ENCODE data around the gene GALNT17.

GALNT17 gene

GRCh38 chr7:71645836-71646235, 513.9 kb downstream of the GALNT17 start:
- DNase-seq = no peak

- DNase-seq = no peak
These were observed 517.9 kb downstream of the GALNT17 start for GRCh38 chr7:71649812-71650211.

- DNase-seq = no peak
These were observed 518.9 kb downstream of the GALNT17 start for GRCh38 chr7:71650653-71651337.

- DNase-seq = no peak
These were observed 520.6 kb downstream of the GALNT17 start for GRCh38 chr7:71652510-71652909.

- no peak for DNase-seq
These were observed 525.4 kb downstream of the GALNT17 start for GRCh38 chr7:71657386-71657785.

GRCh38 chr7:71659622-71660021, 527.7 kb downstream of the GALNT17 start:
- DNase-seq = no peak

GRCh38 chr7:71661671-71662224, 529.8 kb downstream of the GALNT17 start:
- DNase-seq = no peak

DNA sequence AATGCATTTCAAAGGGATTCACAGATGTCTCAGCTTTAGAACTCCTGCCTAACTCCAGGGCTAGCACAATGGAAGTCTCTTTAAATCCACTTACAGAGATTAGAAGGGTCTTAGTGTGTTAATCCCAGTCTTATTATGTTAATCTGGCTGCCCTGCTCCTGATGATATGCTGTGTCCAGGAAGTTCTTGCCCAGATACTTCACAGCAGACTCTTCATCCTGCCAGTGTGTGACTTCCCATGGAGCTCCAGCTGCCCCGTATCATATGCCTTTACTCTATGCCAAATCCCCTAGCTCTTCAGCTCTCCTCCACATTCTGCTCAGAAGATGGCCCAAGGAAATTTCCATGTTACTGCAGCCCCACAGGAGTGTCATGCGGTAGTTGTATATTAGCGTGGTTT, 533.8 kb downstream of the GALNT17 start:
- DNase-seq = no peak

- DNase-seq = no peak
These were observed 536.6 kb downstream of the GALNT17 start for GRCh38 chr7:71668572-71668971.

DNA sequence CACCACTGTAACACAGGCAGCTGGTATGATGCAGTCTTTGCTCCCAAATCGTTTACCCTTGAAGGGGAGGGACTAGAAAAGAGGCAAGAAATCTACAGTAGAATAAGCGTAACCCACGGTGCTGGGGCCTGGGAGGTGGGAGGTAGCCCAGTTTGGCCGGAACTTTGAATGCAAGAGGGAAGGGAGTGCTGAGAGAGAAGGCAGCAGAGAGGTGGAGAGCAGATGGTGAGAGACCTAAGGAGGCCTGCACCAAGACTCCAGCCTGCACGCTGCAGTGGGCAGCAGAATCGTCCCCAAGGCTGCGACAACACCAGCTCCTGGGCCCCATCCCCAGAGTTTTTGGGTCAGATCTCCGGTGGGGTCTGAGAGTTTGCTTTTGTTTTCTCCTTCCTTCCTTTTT, 547.5 kb downstream of the GALNT17 start:
- no peak for DNase-seq

DNA sequence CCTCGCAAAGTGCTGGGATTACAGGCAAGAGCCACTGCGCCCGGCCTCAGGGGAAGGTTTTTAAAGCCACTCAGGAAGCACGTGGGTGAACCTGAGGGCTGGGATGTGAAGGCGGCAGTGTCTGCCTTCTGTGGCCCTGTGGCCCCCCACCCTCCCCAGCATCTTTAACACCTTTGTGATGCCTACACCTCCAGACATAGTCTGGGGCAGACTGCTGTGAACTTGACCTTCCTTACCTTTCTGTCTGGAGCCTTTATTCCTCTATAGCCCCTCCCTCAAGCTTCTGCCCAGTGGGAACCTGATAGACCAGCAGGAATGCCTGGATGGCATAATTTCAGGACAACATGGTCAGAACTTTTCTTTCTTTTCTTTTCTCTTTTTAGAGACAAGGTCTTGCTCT, 550.2 kb downstream of the GALNT17 start:
- DNase-seq = no peak

- DNase-seq = no peak
These were observed 551.2 kb downstream of the GALNT17 start for GRCh38 chr7:71682841-71683781.

GRCh38 chr7:71687286-71687685, 555.3 kb downstream of the GALNT17 start:
- DNase-seq = no peak

GRCh38 chr7:71687831-71688599, 556.1 kb downstream of the GALNT17 start:
- DNase-seq = no peak

GRCh38 chr7:71691538-71691937, 559.6 kb downstream of the GALNT17 start:
- DNase-seq = no peak

DNA sequence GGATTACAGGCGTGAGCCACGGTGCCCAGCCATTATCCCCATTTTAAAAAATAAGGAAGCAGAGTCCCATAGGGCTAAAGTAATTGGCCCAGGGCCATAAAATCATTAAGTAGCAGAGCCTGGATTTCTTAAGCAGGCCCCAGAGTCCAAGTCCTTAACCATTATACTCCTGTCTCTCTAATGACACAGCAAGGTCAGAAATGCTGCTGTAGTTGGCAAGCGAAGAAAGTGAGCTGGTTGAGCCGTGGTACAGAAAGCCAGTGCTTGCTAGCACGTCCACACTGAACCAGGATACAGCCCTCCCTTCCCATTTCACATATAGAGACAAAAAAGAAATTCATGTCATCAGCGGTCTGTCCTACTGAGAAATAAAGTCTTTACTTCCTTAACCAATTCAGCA, 562.7 kb downstream of the GALNT17 start:
- no peak for DNase-seq

- no peak for DNase-seq
These were observed 563.2 kb downstream of the GALNT17 start for GRCh38 chr7:71695186-71695585.

- no peak for DNase-seq
These were observed 564.6 kb downstream of the GALNT17 start for GRCh38 chr7:71696511-71696910.

- DNase-seq = no peak
These were observed 565.5 kb downstream of the GALNT17 start for GRCh38 chr7:71697400-71697799.

- no peak for DNase-seq
These were observed 573.3 kb downstream of the GALNT17 start for GRCh38 chr7:71705217-71705616.

DNA sequence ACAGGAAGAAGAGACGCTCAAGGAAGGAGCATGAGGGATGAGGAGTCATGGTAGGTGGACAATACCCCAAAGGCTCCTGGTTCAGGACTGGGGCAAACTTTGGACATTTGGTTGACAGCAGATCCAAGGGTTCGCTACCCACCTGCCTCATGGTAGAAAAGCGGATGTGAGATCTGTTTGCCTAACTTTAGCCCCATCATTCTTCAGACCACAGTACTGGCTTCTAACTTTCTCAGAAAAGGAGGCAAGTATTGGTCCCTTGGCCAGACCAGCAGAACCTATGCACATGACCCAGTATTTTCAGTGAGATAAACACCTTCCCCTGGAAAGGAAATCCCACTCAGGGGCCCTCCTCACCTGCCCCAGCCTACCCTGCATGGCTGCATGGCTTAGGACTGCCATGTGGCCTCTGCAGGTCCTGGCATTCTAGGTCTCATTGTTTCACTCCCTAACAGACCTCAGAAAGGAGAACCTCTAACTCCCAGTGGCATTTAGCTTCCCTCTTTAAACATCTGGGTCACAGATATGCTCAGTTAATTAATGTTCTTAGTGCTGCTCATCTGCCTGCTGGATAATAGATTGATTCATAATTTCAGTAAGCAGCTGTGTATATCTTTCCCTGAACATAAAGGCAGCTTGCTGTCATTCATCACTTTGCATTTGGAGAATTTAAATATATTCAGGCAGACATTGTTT, 574.1 kb downstream of the GALNT17 start:
- DNase-seq = no peak

GRCh38 chr7:71706597-71706975, 574.6 kb downstream of the GALNT17 start:
- no peak for DNase-seq

DNA sequence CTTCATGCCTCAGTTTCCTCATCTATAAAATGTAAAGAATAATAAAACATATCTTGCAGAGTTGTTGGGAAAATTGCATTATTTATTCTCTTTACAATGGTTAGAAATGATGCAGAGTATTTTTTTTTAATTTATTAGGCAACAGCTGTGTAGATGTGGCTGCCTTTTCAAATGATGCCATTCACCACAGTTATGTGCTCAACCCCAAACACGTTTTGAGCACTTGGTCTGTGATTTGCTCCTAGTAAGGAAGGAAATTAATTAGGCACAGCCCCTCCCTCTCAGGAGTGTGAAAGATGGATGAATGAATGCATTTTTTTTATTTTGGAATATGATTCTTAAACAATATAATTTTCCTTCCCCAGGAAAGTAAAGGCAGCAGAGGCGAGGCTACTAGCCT, 575.1 kb downstream of the GALNT17 start:
- no peak for DNase-seq

Data from NCI-H2081 (cell line).